Fibroblast of the conjunctiva (primary cell): ENCODE data around the gene EMILIN1.
"Not testable (repeated sequence)": the region's sequence is repeated elsewhere in the genome, so short reads cannot be mapped to it uniquely, and the experiment has no call there.

Experiments used
- DNase-seq: peaks from one replicate; pipeline ENCODE4 v3.0.0-alpha.2; 2010; ENCODE audit warnings: low read depth

EMILIN1 gene

GRCh38 chr2:27053776-27054175 is 24.6 kb upstream of the EMILIN1 start:
- DNase-seq = no peak

GRCh38 chr2:27054721-27055120 is 23.7 kb upstream of the EMILIN1 start:
- DNase-seq = no peak

- DNase-seq = no peak
Measured at GRCh38 chr2:27057184-27057583, 21.2 kb upstream of the EMILIN1 start.

GRCh38 chr2:27058210-27058609 is 20.2 kb upstream of the EMILIN1 start:
- no peak for DNase-seq

- DNase-seq = no peak
Measured at GRCh38 chr2:27059141-27059820, 19.1 kb upstream of the EMILIN1 start.

GRCh38 chr2:27060323-27060722 is 18.1 kb upstream of the EMILIN1 start:
- no peak for DNase-seq

GRCh38 chr2:27065128-27065527 is 13.3 kb upstream of the EMILIN1 start:
- no peak for DNase-seq

- no peak for DNase-seq
Measured at GRCh38 chr2:27067385-27067784, 11.0 kb upstream of the EMILIN1 start.

- no peak for DNase-seq
Measured at GRCh38 chr2:27069436-27069835, 9.0 kb upstream of the EMILIN1 start.

- no peak for DNase-seq
Measured at GRCh38 chr2:27069961-27070618, 8.3 kb upstream of the EMILIN1 start.

GRCh38 chr2:27070653-27071276 is 7.7 kb upstream of the EMILIN1 start:
- no peak for DNase-seq

GRCh38 chr2:27071277-27071989 is 7.0 kb upstream of the EMILIN1 start, which contains the start of gene OST4:
Gene OST4, minus strand, starts transcription at chr2:27071654.
- DNase-seq = peak; percentile 85

GRCh38 chr2:27071990-27072830 is 6.2 kb upstream of the EMILIN1 start:
- no peak for DNase-seq

GRCh38 chr2:27072920-27073319 is 5.5 kb upstream of the EMILIN1 start:
- no peak for DNase-seq

GRCh38 chr2:27073782-27074181 is 4.6 kb upstream of the EMILIN1 start:
- DNase-seq = no peak

- DNase-seq = no peak
Measured at GRCh38 chr2:27074738-27075565, 3.5 kb upstream of the EMILIN1 start.

GRCh38 chr2:27075566-27075871 is 2.9 kb upstream of the EMILIN1 start:
- not testable (repeated sequence) for DNase-seq

GRCh38 chr2:27076323-27076722 is 2.1 kb upstream of the EMILIN1 start:
- no peak for DNase-seq

GRCh38 chr2:27077231-27077630 is 1.2 kb upstream of the EMILIN1 start:
- no peak for DNase-seq

GRCh38 chr2:27079233-27080139 is 1.1 kb downstream of the EMILIN1 start:
- DNase-seq = no peak
